GM21381 (cell line): Measurements from ENCODE around the gene CPLX3.

Experiments used
- ATAC-seq: cut with Tn5 transposase; IDR thresholded peaks from one replicate; pipeline ENCODE4 v1.9.1; 2021; ENCODE audit warnings: mild to moderate bottlenecking, moderate library complexity; ENCODE audit not compliant: unreplicated experiment

The CPLX3 gene

DNA sequence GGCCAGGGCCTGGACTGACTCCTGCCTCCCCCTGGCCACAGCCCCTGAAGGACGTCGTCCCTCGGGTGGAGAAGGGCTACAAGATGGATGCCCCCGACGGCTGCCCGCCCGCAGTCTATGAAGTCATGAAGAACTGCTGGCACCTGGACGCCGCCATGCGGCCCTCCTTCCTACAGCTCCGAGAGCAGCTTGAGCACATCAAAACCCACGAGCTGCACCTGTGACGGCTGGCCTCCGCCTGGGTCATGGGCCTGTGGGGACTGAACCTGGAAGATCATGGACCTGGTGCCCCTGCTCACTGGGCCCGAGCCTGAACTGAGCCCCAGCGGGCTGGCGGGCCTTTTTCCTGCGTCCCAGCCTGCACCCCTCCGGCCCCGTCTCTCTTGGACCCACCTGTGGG, 24.1 kb upstream of the CPLX3 start:
- no peak for ATAC-seq

DNA sequence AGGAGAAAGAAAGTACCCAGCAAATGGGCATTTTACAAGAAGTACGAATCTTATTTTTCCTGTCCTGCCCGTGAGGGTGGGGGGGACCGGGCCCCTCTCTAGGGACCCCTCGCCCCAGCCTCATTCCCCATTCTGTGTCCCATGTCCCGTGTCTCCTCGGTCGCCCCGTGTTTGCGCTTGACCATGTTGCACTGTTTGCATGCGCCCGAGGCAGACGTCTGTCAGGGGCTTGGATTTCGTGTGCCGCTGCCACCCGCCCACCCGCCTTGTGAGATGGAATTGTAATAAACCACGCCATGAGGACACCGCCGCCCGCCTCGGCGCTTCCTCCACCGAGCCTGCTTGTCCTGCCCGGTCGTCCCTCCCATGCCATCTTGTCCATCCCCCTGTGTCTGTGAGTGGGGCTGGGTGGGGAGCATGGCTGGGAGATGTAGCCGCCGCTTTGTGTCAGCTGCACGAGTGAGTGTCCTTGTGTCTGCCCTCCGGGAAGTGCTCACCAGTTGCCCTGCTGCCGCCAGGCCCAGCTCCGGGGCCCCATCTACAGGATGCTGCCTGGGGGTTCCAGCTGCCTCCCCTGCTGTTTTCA, 23.5 kb upstream of the CPLX3 start:
- ATAC-seq: no peak

DNA sequence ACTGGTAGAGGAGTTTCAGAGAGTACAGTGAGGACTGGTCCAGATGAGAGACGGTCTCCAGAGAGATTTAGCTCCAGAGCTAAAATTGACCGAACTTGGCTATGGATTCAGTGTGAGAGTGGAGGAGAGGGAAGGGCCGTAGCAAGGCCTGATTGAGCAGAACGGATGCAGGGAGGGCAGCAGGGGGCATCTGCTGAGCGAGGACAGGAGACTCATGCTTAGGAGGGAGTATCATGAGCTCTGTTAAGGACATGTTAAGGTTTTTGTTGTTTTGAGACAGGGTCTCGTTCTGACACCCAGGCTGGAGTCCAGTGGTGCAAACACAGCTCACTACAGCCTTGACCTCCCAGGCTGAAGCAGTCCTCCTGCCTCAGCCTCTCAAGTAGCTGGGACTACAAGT, 21.5 kb upstream of the CPLX3 start:
- ATAC-seq: no peak

DNA sequence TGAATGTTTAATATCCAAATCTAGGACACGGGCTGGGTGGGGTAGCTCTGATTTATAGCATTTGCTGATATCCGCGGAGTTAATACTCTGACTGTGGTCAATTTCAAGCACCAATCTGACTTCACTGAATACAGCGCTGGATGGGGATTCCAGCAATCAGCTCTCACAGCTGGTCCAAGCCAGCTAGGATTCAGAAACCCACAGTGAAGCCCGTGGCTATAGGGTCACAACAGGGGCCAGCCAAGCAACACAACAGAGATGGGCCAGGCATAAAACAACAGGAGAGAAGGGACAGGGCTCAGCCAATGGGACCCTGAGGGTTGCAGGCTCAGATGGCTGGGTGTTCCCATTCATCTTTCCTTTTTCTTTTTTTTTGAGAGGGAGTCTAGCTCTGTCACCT, 19.1 kb upstream of the CPLX3 start:
- ATAC-seq: no peak

DNA sequence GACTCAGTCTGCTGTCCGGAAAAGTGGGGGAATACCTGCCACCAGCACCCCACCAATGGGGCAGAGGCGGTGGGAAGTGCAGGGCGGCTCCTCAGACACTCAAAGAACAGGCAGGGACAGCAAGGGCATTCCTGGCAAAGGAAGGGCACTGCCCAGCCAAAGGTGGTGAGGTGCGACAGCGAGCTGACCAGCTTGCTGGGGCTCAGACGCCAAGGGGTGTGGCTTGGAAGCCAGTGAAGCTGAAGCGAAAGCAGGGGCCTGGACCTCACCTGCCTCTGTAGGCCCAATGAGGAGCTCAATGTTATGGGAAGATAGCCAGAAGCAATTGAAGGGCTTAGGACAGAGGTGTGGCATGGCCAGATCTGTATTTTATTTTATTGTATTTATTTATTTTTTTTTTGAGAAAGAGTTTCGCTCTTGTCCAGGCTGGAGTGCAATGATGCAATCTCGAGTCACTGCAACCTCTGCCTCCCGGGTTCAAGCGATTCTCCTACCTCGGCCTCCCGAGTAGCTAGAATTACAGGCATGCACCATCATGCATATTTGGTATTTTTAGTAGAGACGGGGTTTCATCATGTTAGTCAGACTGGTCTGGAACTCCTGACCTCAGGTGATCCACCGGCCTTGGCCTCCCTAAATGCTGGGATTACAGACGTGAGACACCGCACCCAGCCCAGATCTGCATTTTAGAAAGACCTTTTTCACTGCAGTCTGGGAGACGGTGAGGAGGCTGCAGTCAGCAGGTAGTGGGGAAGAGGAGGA, 18.2 kb upstream of the CPLX3 start:
- no peak for ATAC-seq

DNA sequence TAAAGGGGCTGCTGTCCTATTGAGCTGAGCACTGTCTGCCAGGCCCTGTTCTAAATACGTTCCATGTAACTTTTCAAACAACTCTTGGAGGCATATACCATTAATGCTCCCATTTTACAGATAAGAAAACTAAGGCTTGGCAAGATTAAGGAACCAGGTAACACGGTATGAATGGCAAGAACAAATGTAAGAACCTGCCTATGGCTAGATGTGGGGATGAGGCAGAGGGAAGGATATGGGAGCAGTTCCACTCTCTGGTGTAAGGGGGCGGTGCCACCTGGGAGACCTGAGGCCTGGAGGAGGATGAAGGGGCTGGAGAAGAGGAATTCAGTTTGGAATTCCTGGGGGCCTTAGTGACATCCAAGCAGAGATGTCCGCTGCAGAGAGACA, 17.6 kb upstream of the CPLX3 start:
- ATAC-seq: no peak

DNA sequence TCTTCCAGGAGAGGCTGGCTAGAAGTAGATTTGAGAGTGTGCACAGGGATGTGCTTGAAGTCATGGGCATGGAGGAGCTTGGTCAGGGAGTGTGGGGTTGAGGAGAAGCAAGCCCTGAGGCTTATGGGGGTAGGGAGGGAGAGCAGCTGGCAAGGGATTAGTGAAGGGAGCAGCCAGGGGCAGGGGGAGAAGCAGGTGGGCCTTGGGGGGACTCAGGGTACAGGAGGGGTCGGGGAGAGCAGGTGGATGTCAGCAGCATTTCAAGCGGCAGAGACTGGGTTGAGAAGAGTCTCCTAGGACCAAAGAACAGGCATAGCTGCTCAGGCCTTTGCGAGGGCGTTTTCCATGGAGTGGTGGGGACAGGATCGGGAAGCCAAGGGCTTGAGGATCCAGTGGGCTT, 17.2 kb upstream of the CPLX3 start:
- ATAC-seq: no peak

DNA sequence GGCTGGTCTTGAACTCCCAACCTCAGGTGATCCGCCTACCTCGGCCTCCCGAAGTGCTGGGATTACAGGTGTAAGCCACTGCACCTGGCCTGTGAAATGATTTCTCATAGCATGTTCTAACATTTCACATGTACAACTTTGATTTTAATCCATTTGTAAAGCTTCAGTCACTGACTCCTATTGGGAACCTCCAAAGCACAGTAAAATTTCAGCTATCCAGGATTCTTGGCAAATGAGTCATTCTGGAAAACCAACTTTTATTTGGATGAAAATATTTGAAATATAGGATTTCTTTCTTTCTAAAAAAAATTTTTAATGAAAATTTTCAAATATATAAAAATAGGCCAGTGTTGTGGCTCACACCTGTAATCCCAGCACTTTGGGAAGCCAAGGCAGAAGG, 16.5 kb upstream of the CPLX3 start:
- ATAC-seq: no peak

GRCh38 chr15:74812533-74812932, 13.9 kb upstream of the CPLX3 start, which contains the start of gene LMAN1L:
Gene LMAN1L (plus strand): TSS chr15:74812835. CDS start chr15:74812855, 20 bp downstream.
- no peak for ATAC-seq

DNA sequence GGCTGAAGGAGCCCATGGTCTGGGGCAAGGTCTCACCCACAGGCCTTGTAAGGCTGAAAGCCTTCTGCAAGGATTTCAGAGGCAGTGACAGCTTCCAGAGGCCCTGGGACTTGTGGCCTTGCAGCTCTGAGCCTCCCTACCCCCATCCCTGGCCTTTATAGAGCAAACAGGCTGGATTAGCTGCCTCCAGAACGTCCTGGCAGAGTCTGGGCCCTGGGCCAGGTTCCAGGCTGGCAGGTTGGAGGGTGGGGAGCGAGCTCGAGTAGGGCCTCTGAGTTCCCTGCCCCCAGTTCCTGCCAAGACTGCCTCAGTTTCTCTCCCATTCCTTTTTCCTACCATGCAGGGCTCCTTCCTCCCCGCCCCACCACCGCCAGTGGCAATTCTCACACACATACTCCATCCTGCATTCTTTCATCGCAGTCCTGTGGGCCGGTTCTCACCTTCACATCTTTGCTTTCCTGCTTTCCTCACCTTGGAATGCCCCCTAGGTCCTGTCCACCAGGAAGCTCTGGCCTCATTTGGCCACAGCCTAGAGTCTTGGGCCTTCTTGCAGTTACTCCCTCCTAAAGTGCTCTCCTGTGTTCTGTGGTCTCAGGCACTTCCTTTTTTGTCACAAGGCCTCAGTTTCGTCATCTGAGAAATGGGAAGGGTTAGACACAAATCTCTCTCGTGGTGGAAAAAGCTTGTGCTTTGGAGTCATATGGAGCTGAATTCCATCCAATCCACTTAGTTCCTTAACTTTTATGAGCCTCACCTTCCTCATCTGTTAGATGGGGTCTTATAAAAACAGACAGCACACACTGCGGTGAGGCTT, 11.1 kb upstream of the CPLX3 start:
- ATAC-seq: no peak

DNA sequence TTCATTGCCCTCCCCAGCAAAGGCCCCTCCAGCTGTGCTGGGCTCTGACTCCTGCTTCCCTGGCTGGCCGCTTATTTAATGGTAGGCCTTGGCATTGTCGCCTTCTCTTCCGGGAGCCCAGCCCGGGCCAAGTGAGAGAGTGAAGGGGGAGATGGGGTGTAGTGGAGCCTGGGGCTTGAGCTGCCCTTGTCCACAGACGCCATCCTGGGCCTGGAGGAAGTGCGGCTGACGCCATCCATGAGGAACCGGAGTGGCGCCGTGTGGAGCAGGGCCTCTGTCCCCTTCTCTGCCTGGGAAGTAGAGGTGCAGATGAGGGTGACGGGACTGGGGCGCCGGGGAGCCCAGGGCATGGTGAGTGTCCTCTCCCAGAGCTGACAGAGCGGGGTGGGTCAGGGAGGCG, 10.5 kb upstream of the CPLX3 start:
- no peak for ATAC-seq

- ATAC-seq: no peak
Observed at GRCh38 chr15:74816624-74817369, 9.6 kb upstream of the CPLX3 start.

GRCh38 chr15:74817370-74817737, 9.1 kb upstream of the CPLX3 start:
- no peak for ATAC-seq

GRCh38 chr15:74820056-74820455, 6.4 kb upstream of the CPLX3 start:
- no peak for ATAC-seq

- ATAC-seq: peak; percentile 57
Observed at GRCh38 chr15:74821091-74821789, 5.2 kb upstream of the CPLX3 start.

DNA sequence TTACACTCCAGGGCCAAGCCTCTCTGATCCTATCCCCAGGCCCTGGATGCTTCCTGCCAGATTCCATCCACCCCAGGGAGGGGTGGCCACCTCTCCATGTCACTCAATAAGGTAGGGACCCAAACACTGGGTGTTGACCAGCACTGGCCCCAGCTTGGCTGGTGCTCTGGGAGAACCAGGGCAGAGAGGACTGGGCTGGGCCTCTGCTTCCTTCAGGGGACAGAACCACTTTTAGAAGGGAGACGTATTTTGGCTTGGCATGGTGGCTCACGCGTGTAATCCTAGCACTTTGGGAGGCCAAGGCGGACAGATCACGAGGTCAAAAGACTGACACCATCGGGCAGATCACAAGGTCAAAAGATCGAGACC, 4.7 kb upstream of the CPLX3 start:
- no peak for ATAC-seq

GRCh38 chr15:74822233-74822632, 4.2 kb upstream of the CPLX3 start:
- ATAC-seq: no peak

DNA sequence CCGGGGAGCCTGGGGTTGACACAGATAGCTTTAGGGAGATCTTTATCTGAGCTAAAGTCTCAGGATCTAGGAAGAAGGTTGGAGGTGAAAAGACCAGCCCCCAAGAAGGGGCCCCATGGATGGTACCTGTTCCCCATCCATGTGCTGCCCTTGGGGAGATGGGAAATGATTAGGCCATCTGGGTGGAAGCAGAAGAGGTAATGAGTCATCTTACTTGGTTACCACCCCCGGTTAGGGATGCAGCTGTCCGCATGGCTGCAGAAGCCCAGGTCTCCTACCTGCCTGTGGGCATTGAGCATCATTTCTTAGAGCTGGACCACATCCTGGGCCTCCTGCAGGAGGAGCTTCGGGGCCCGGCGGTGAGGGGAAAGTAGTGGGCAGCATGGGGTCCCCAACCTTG, 3.1 kb upstream of the CPLX3 start:
- no peak for ATAC-seq

GRCh38 chr15:74824976-74825375, 1.5 kb upstream of the CPLX3 start:
- no peak for ATAC-seq

DNA sequence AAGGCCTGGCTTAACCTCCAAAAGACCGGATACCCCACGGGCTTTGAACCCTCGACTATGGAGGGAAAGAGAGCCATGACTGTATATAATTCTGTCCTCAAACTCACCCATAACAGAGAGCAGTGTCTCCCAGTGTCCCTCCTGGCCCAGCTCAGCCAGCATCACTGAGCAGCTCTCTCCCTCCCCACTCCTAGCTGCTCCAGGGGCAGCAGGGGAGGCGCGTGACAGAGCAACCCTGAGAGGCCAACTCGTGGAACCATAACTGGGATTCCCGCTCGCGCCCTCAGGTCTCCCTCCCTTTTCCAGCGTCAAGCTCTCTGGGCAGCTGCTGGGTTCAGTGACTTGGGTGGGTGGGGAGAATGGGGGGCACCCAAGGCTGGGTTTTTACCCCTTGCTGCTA, 561 bp upstream of the CPLX3 start:
- ATAC-seq: no peak

DNA sequence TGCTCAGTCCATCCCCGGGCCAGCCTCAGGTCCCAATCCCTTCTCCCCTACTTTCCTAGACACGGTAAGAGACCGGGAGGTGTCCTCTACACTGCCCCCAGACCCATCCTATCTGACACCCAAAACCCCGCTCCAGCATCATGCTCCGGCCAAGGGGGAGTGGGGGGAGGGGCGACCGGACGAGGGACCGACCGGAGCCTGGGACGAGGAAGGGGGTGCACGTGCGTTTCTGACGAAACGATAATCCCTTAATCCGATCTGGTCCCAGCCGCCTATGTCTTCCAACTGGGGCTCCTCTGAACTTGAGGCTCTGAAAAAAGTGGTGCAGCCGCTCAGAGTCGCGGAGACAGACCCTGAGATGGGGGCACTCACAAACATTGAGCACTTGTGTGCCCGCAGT, 494 bp downstream of the CPLX3 start:
- no peak for ATAC-seq
